Activated T-helper 17 cell treated with anti-CD3 and anti-CD28 coated beads, Interleukin-2, amount 50 U/mL, for 72 hours (primary cell): ENCODE data around the gene VSNL1. TPM values are rescaled to one million over a fixed set of nuclear protein-coding genes. Genes with fewer than 3 reads are reported as not detected.

Source experiments
- ATAC-seq: fragments of 150-1000 bp; cut with Tn5 transposase; replicated peaks from 2 replicates; pipeline ENCODE4 v1.10.0; 2021; ENCODE audit warnings: mild to moderate bottlenecking, moderate library complexity
- H3K27ac Mint-ChIP-seq: one replicate; pipeline ENCODE4 v1.8.0; 2022; ENCODE audit warnings: mixed read lengths
- H3K27me3 Mint-ChIP-seq: one replicate; pipeline ENCODE4 v1.8.0; 2022; ENCODE audit warnings: mixed read lengths
- H3K36me3 Mint-ChIP-seq: one replicate; pipeline ENCODE4 v1.8.0; 2022; ENCODE audit warnings: low read depth, mild to moderate bottlenecking, mixed read lengths
- H3K4me1 Mint-ChIP-seq: one replicate; pipeline ENCODE4 v1.8.0; 2022; ENCODE audit warnings: mixed read lengths
- H3K4me3 Mint-ChIP-seq: one replicate; pipeline ENCODE4 v1.8.0; 2022; ENCODE audit warnings: mild to moderate bottlenecking, mixed read lengths
- H3K9me3 Mint-ChIP-seq: one replicate; pipeline ENCODE4 v1.8.0; 2022; ENCODE audit warnings: mixed read lengths
- total RNA-seq, 2 donors: library from RNA; stranded (reverse); gene quantifications; one replicate each; pipeline ENCODE4 v1.2.3, GENCODE V29; 2022

VSNL1 gene
- total RNA-seq, 2 donors from 2014 or later: not detected

GRCh38 chr2:17538022-17538843, 2.3 kb upstream of the VSNL1 start:
- Mint-ChIP-seq H3K9me3 (peaks cover 5% of the 10 kb centered on the region), H3K4me1 (peaks cover 8% of the 10 kb centered on the region), H3K4me3 (no peak overlapping the region), H3K36me3 (no peaks in the 10 kb centered on the region), H3K27me3 (peaks cover 50% of the 10 kb centered on the region), H3K27ac (no peak overlapping the region)
- ATAC-seq: no peak

GRCh38 chr2:17538844-17539554, 1.5 kb upstream of the VSNL1 start:
- Mint-ChIP-seq H3K4me3 (no peak overlapping the region), H3K9me3 (peaks cover 5% of the 10 kb centered on the region), H3K27me3 (peaks cover 54% of the 10 kb centered on the region), H3K27ac (no peak overlapping the region), H3K36me3 (no peaks in the 10 kb centered on the region), H3K4me1 (peaks cover 8% of the 10 kb centered on the region)
- no peak for ATAC-seq

- H3K27me3 Mint-ChIP-seq: peaks cover 54% of the 10 kb centered on the region
- peaks cover 8% of the 10 kb centered on the region for H3K4me1 Mint-ChIP-seq
- H3K9me3 Mint-ChIP-seq: peaks cover 5% of the 10 kb centered on the region
- no peaks in the 10 kb centered on the region for H3K36me3 Mint-ChIP-seq
- H3K4me3 Mint-ChIP-seq: no peak overlapping the region
- H3K27ac Mint-ChIP-seq: no peak overlapping the region
- no peak for ATAC-seq
Measured at GRCh38 chr2:17539611-17540092, 844 bp upstream of the VSNL1 start.

GRCh38 chr2:17540813-17541530, 476 bp downstream of the VSNL1 start:
- no peak overlapping the region for H3K4me3 Mint-ChIP-seq
- peaks cover 8% of the 10 kb centered on the region for H3K4me1 Mint-ChIP-seq
- H3K27ac Mint-ChIP-seq: no peak overlapping the region
- peaks cover 48% of the 10 kb centered on the region for H3K27me3 Mint-ChIP-seq
- H3K9me3 Mint-ChIP-seq: peaks cover 5% of the 10 kb centered on the region
- ATAC-seq: no peak
- no peaks in the 10 kb centered on the region for H3K36me3 Mint-ChIP-seq

GRCh38 chr2:17541531-17541950, 1.0 kb downstream of the VSNL1 start:
- ATAC-seq: no peak
- peaks cover 5% of the 10 kb centered on the region for H3K9me3 Mint-ChIP-seq
- peaks cover 8% of the 10 kb centered on the region for H3K4me1 Mint-ChIP-seq
- H3K4me3 Mint-ChIP-seq: no peak overlapping the region
- peaks cover 44% of the 10 kb centered on the region for H3K27me3 Mint-ChIP-seq
- H3K27ac Mint-ChIP-seq: no peak overlapping the region
- H3K36me3 Mint-ChIP-seq: no peaks in the 10 kb centered on the region

GRCh38 chr2:17542471-17542870, 2.0 kb downstream of the VSNL1 start:
- Mint-ChIP-seq H3K36me3 (no peaks in the 10 kb centered on the region), H3K4me1 (peaks cover 8% of the 10 kb centered on the region), H3K4me3 (no peak overlapping the region), H3K9me3 (peaks cover 5% of the 10 kb centered on the region), H3K27me3 (peaks cover 44% of the 10 kb centered on the region), H3K27ac (no peak overlapping the region)
- no peak for ATAC-seq

GRCh38 chr2:17543131-17543660, 2.7 kb downstream of the VSNL1 start:
- H3K4me3 Mint-ChIP-seq: no peak overlapping the region
- peaks cover 45% of the 10 kb centered on the region for H3K27me3 Mint-ChIP-seq
- H3K9me3 Mint-ChIP-seq: peaks cover 5% of the 10 kb centered on the region
- no peak overlapping the region for H3K27ac Mint-ChIP-seq
- ATAC-seq: no peak
- no peaks in the 10 kb centered on the region for H3K36me3 Mint-ChIP-seq
- peaks cover 8% of the 10 kb centered on the region for H3K4me1 Mint-ChIP-seq

GRCh38 chr2:17543848-17544247, 3.4 kb downstream of the VSNL1 start:
- H3K27me3 Mint-ChIP-seq: peaks cover 44% of the 10 kb centered on the region
- H3K36me3 Mint-ChIP-seq: no peaks in the 10 kb centered on the region
- no peak for ATAC-seq
- peaks cover 5% of the 10 kb centered on the region for H3K9me3 Mint-ChIP-seq
- H3K27ac Mint-ChIP-seq: no peak overlapping the region
- peaks cover 8% of the 10 kb centered on the region for H3K4me1 Mint-ChIP-seq
- H3K4me3 Mint-ChIP-seq: no peak overlapping the region

- ATAC-seq: no peak
- Mint-ChIP-seq H3K9me3 (peaks cover 5% of the 10 kb centered on the region), H3K36me3 (no peaks in the 10 kb centered on the region), H3K27ac (no peak overlapping the region), H3K27me3 (peaks cover 48% of the 10 kb centered on the region), H3K4me3 (no peak overlapping the region), H3K4me1 (peaks cover 8% of the 10 kb centered on the region)
Measured at GRCh38 chr2:17544256-17544655, 3.8 kb downstream of the VSNL1 start.

- peaks cover 4% of the 10 kb centered on the region for H3K9me3 Mint-ChIP-seq
- H3K27ac Mint-ChIP-seq: no peak overlapping the region
- H3K4me3 Mint-ChIP-seq: no peak overlapping the region
- peaks cover 38% of the 10 kb centered on the region for H3K27me3 Mint-ChIP-seq
- peaks cover 4% of the 10 kb centered on the region for H3K4me1 Mint-ChIP-seq
- ATAC-seq: no peak
- H3K36me3 Mint-ChIP-seq: no peaks in the 10 kb centered on the region
Measured at GRCh38 chr2:17545680-17546613, 5.5 kb downstream of the VSNL1 start.

GRCh38 chr2:17547237-17547636, 6.7 kb downstream of the VSNL1 start:
- Mint-ChIP-seq H3K27ac (no peak overlapping the region), H3K4me3 (no peak overlapping the region), H3K4me1 (no peaks in the 10 kb centered on the region), H3K27me3 (peaks cover 33% of the 10 kb centered on the region), H3K9me3 (peaks cover 4% of the 10 kb centered on the region), H3K36me3 (no peaks in the 10 kb centered on the region)
- ATAC-seq: no peak

GRCh38 chr2:17547737-17548136, 7.2 kb downstream of the VSNL1 start:
- ATAC-seq: no peak
- peaks cover 33% of the 10 kb centered on the region for H3K27me3 Mint-ChIP-seq
- no peaks in the 10 kb centered on the region for H3K4me1 Mint-ChIP-seq
- peaks cover 4% of the 10 kb centered on the region for H3K9me3 Mint-ChIP-seq
- H3K27ac Mint-ChIP-seq: no peak overlapping the region
- no peak overlapping the region for H3K4me3 Mint-ChIP-seq
- no peaks in the 10 kb centered on the region for H3K36me3 Mint-ChIP-seq

- H3K36me3 Mint-ChIP-seq: no peaks in the 10 kb centered on the region
- peaks cover 29% of the 10 kb centered on the region for H3K27me3 Mint-ChIP-seq
- H3K9me3 Mint-ChIP-seq: peaks cover 4% of the 10 kb centered on the region
- H3K4me3 Mint-ChIP-seq: no peak overlapping the region
- H3K4me1 Mint-ChIP-seq: no peaks in the 10 kb centered on the region
- ATAC-seq: no peak
- no peak overlapping the region for H3K27ac Mint-ChIP-seq
Measured at GRCh38 chr2:17550907-17551306, 10.4 kb downstream of the VSNL1 start.
